ENCODE measurements around the gene BLM. TPM values are rescaled to one million over a fixed set of nuclear protein-coding genes. Genes with fewer than 3 reads are reported as not detected.

Gene BLM
- total and polyA plus RNA-seq, 2 of the 13 experiments (the other 11 are each of a cell fraction or from before 2014, with no cell fraction given) = 5.1 to 11.8 TPM

GRCh38 chr15:90716976-90717821 lies at the start of gene BLM (continued):
- peak; percentile 92; the same call in 1 of the 2 replicates for TF ChIP-seq ZNF468 (CRISPR knock-in tag; IDR thresholded peaks at IDR 0.05)
- peak; percentile 71; the same call in 1 of the 2 replicates for TF ChIP-seq ZNF841 (CRISPR knock-in tag; IDR thresholded peaks at IDR 0.05; ENCODE audit: borderline replicate concordance)
- no peak for TF ChIP-seq HDAC6 (IDR thresholded peaks at IDR 0.05; ENCODE audit: low read depth, low read length)
- TF ChIP-seq ZNF143 (CRISPR knock-in tag; IDR thresholded peaks at IDR 0.05) = peak; percentile 51; the same call in 1 of the 2 replicates
- TF ChIP-seq HMGXB3 (CRISPR knock-in tag; IDR thresholded peaks at IDR 0.05; ENCODE audit: borderline replicate concordance) = no peak
- no peak for TF ChIP-seq DNMT1 (CRISPR knock-in tag; IDR thresholded peaks at IDR 0.05)
- peak; percentile 49; the same call in 1 of the 2 replicates for TF ChIP-seq ZNF879 (CRISPR knock-in tag; IDR thresholded peaks at IDR 0.05)
- TF ChIP-seq SALL1 (CRISPR knock-in tag; IDR thresholded peaks at IDR 0.05) = peak; percentile 75
- TF ChIP-seq, protein P1, sequence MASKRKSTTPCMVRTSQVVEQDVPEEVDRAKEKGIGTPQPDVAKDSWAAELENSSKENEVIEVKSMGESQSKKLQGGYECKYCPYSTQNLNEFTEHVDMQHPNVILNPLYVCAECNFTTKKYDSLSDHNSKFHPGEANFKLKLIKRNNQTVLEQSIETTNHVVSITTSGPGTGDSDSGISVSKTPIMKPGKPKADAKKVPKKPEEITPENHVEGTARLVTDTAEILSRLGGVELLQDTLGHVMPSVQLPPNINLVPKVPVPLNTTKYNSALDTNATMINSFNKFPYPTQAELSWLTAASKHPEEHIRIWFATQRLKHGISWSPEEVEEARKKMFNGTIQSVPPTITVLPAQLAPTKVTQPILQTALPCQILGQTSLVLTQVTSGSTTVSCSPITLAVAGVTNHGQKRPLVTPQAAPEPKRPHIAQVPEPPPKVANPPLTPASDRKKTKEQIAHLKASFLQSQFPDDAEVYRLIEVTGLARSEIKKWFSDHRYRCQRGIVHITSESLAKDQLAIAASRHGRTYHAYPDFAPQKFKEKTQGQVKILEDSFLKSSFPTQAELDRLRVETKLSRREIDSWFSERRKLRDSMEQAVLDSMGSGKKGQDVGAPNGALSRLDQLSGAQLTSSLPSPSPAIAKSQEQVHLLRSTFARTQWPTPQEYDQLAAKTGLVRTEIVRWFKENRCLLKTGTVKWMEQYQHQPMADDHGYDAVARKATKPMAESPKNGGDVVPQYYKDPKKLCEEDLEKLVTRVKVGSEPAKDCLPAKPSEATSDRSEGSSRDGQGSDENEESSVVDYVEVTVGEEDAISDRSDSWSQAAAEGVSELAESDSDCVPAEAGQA (IDR thresholded peaks at IDR 0.05; ENCODE audit: low read depth) = no peak
- TF ChIP-seq, protein P1 (CRISPR knock-in tag; IDR thresholded peaks at IDR 0.05; ENCODE audit: borderline replicate concordance) = peak; percentile 62; the same call in 1 of the 2 replicates
- TF ChIP-seq ZNF556 (CRISPR knock-in tag; IDR thresholded peaks at IDR 0.05; ENCODE audit: borderline replicate concordance) = no peak
- peak; percentile 97 for TF ChIP-seq NFYC (CRISPR knock-in tag; IDR thresholded peaks at IDR 0.05)
- TF ChIP-seq, protein P2, sequence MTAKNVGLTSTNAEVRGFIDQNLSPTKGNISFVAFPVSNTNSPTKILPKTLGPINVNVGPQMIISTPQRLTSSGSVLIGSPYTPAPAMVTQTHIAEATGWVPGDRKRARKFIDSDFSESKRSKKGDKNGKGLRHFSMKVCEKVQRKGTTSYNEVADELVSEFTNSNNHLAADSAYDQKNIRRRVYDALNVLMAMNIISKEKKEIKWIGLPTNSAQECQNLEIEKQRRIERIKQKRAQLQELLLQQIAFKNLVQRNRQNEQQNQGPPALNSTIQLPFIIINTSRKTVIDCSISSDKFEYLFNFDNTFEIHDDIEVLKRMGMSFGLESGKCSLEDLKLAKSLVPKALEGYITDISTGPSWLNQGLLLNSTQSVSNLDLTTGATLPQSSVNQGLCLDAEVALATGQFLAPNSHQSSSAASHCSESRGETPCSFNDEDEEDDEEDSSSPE (CRISPR knock-in tag; IDR thresholded peaks at IDR 0.05) = peak; percentile 100
- no peak for TF ChIP-seq BRCA1 (CRISPR knock-in tag; IDR thresholded peaks at IDR 0.05)
- no peak for TF ChIP-seq ZNF549 (CRISPR knock-in tag; IDR thresholded peaks at IDR 0.05)
- peak; percentile 86 for TF ChIP-seq REL (CRISPR knock-in tag; conservative IDR thresholded peaks at IDR 0.05)
- no peak for TF ChIP-seq ZNF335 (CRISPR knock-in tag; IDR thresholded peaks at IDR 0.05)
- TF ChIP-seq SMAD1 (CRISPR knock-in tag; IDR thresholded peaks at IDR 0.05; ENCODE audit: borderline replicate concordance, low read depth) = no peak

Measured in HepG2 (cell line).